Osteoblast (primary cell): ENCODE measurements around the gene AGPS. TPM values are rescaled to one million over a fixed set of nuclear protein-coding genes. Genes with fewer than 3 reads are reported as not detected.

Source experiments
- DNase-seq: peaks from one replicate; pipeline ENCODE4 v3.0.0; 2011; ENCODE audit warnings: low spot score, mixed read lengths; ENCODE audit not compliant: insufficient read length; ENCODE audit errors: missing footprints
- H2AFZ ChIP-seq: 2 replicates; pipeline ENCODE4 v1.6.0; 2011; ENCODE audit warnings: mild to moderate bottlenecking, low read length
- H3K27ac ChIP-seq: 2 replicates; pipeline ENCODE4 v1.5.1; 2011; ENCODE audit warnings: mild to moderate bottlenecking, low read depth, low read length, moderate library complexity
- H3K27me3 ChIP-seq: 2 replicates; pipeline ENCODE4 v1.6.0; 2012; ENCODE audit warnings: mild to moderate bottlenecking, control low read depth, inconsistent platforms, low read length, moderate library complexity; ENCODE audit not compliant: insufficient read depth
- H3K36me3 ChIP-seq: 2 replicates; pipeline ENCODE4 v1.5.1; 2011; ENCODE audit warnings: mild to moderate bottlenecking, low read length, control low read depth, moderate library complexity; ENCODE audit not compliant: insufficient read depth
- H3K4me1 ChIP-seq: 2 replicates; pipeline ENCODE4 v1.5.1; 2011; ENCODE audit warnings: mild to moderate bottlenecking, low read length, control low read depth, moderate library complexity; ENCODE audit not compliant: insufficient read depth
- H3K4me2 ChIP-seq: 2 replicates; pipeline ENCODE4 v1.6.0; 2011; ENCODE audit warnings: mild to moderate bottlenecking, low read length; ENCODE audit not compliant: insufficient read depth
- H3K4me3 ChIP-seq: fragments of 200-600 bp; sonication (generic); 3 replicates; pipeline ENCODE4 v1.5.1; 2012; ENCODE audit warnings: mild to moderate bottlenecking, low read length, inconsistent platforms; ENCODE audit not compliant: insufficient read depth
- H3K79me2 ChIP-seq: 2 replicates; pipeline ENCODE4 v1.6.0; 2012; ENCODE audit warnings: mild to moderate bottlenecking, low read length, control low read depth, inconsistent platforms; ENCODE audit not compliant: insufficient read depth
- H3K9me3 ChIP-seq: 2 replicates; pipeline ENCODE4 v1.5.1; 2011; ENCODE audit warnings: low read depth, low read length, control low read depth
- H4K20me1 ChIP-seq: 2 replicates; pipeline ENCODE4 v1.6.0; 2012; ENCODE audit warnings: mild to moderate bottlenecking, low read length, control low read depth; ENCODE audit not compliant: insufficient read depth
- total RNA-seq: library from RNA; depleted of rRNA; stranded (reverse); fragments of >200 nt; gene quantifications from 2 replicates; pipeline ENCODE4 v1.2.3, GENCODE V29; 2012
- TF ChIP-seq, protein P1 (sequence below): IDR thresholded peaks from 2 replicates; pipeline ENCODE4 v1.5.1; 2011; ENCODE audit warnings: mild to moderate bottlenecking, low read depth, low read length, moderate library complexity; ENCODE audit errors: extremely low read depth

The AGPS gene
- total RNA-seq, 1 donor = 34.0 TPM

DNA sequence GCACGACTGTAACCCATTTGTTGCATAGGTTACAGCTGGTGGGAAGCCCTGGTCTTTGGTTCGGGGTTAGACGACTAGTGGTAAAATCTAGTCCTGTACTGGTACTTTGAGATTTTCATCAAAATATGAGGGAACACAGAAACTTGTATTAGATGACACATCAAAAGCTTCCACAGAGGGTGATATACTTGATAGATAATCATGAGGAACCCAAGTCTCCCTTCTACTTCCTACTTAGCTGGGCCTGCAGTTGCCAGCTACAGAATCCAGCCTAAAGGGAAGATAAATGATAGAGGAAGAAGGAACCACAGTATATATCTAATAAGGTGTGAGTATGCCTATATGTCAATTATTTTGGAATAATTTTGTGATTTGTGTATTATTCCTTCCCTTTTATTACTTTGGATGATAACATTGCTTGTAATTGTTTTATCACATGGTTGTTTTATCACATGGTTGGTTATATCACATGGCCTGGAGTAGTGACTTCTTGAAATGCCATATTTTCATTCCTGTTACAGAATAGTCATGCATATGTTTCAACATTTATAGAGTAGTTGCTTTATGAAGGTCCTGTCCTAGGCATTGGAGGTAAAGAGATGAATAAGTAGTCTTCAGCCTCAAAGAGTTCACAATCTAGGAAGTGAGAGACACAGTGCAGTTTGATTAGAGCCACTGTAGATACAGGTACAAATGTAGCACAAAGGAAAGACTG lies 2.9 kb downstream of the AGPS start:
- Histone ChIP-seq H3K27me3 (no peaks in the 10 kb centered on the region), H3K27ac (no peak overlapping the region), H3K4me1 (peaks cover 36% of the 10 kb centered on the region), H2AFZ (no peak overlapping the region), H3K4me3 (no peak overlapping the region), H4K20me1 (peaks cover 16% of the 10 kb centered on the region), H3K79me2 (peaks cover 71% of the 10 kb centered on the region), H3K9me3 (no peaks in the 10 kb centered on the region), H3K4me2 (no peak overlapping the region), H3K36me3 (no peaks in the 10 kb centered on the region)
- TF ChIP-seq, protein P1, sequence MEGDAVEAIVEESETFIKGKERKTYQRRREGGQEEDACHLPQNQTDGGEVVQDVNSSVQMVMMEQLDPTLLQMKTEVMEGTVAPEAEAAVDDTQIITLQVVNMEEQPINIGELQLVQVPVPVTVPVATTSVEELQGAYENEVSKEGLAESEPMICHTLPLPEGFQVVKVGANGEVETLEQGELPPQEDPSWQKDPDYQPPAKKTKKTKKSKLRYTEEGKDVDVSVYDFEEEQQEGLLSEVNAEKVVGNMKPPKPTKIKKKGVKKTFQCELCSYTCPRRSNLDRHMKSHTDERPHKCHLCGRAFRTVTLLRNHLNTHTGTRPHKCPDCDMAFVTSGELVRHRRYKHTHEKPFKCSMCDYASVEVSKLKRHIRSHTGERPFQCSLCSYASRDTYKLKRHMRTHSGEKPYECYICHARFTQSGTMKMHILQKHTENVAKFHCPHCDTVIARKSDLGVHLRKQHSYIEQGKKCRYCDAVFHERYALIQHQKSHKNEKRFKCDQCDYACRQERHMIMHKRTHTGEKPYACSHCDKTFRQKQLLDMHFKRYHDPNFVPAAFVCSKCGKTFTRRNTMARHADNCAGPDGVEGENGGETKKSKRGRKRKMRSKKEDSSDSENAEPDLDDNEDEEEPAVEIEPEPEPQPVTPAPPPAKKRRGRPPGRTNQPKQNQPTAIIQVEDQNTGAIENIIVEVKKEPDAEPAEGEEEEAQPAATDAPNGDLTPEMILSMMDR = no peak
- no peak for DNase-seq

GRCh38 chr2:177396703-177397460 lies 4.3 kb downstream of the AGPS start:
- Histone ChIP-seq H3K9me3 (no peaks in the 10 kb centered on the region), H3K36me3 (no peaks in the 10 kb centered on the region), H3K4me1 (peaks cover 33% of the 10 kb centered on the region), H3K27me3 (no peaks in the 10 kb centered on the region), H4K20me1 (peaks cover 19% of the 10 kb centered on the region), H3K4me3 (peak overlapping the region; percentile 54), H2AFZ (no peak overlapping the region), H3K79me2 (peaks cover 83% of the 10 kb centered on the region), H3K27ac (peak overlapping the region; percentile 82), H3K4me2 (peak overlapping the region; percentile 81)
- peak; percentile 59 for DNase-seq
- TF ChIP-seq, protein P1 = no peak

DNA sequence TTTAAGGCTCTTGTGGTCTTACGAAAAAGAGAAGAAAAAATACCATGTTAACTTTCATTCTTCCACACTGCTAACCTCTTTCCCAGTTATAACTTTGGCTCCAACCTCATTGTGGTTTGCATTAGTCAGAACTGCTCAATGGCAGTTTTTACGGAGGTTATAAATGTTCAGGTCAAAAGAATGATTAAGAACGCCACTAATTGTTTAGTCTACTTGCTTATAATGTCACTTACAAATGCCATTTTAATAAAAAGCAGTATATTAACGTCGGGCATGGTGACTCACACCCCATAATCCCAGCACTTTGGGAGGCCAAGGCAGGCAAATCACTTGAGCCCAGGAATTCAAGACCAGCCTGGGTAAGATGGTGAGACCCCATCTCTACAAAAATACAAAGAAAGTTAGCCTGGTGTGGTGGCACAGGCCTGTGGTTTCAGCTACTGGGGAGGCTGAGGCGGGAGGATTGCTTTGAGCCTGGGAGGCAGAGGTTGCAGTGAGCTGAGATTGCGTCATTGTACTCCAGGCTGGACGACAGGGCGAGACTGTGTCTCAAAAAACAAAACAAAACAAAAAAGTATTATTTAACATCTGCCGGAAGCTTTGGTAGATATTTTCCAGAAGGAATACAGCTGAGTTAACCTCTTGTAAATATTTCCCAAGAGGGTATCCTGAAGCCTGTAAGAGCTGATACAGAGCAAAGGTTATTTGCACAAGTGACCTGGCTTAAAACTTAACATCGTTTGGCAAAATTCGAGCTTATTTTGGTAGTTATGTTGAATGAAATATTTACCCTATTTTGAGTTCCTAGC lies 5.1 kb downstream of the AGPS start:
- H3K36me3 ChIP-seq = no peaks in the 10 kb centered on the region
- peak overlapping the region; percentile 81 for H3K4me2 ChIP-seq
- peak overlapping the region; percentile 82 for H3K27ac ChIP-seq
- H4K20me1 ChIP-seq = peaks cover 25% of the 10 kb centered on the region
- TF ChIP-seq, protein P1 = no peak
- peaks cover 28% of the 10 kb centered on the region for H3K4me1 ChIP-seq
- DNase-seq = peak; percentile 63
- peaks cover 86% of the 10 kb centered on the region for H3K79me2 ChIP-seq
- H3K4me3 ChIP-seq = peak overlapping the region; percentile 18
- no peaks in the 10 kb centered on the region for H3K9me3 ChIP-seq
- no peak overlapping the region for H2AFZ ChIP-seq
- no peaks in the 10 kb centered on the region for H3K27me3 ChIP-seq

DNA sequence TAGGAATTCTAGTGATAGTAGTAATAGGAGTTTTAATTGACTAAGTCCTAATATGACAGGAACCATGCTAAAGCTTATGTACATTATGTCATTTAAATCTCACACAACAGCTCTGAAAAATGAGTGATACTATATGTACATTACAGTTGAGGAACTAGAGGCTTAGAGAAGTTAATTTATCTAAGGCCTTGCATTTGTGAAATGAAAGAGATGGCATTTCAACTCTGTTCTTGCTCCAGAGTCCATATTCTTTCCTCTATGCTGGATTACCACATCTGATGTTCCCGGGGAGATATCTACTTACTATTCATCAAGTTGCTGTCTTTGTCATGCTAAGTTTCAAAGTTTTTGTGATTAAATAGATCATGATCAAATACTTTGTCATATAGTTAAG lies 5.7 kb downstream of the AGPS start:
- peaks cover 86% of the 10 kb centered on the region for H3K79me2 ChIP-seq
- peak overlapping the region; percentile 82 for H3K27ac ChIP-seq
- no peaks in the 10 kb centered on the region for H3K9me3 ChIP-seq
- no peaks in the 10 kb centered on the region for H3K27me3 ChIP-seq
- TF ChIP-seq, protein P1 = no peak
- DNase-seq = no peak
- H4K20me1 ChIP-seq = peaks cover 26% of the 10 kb centered on the region
- H3K4me1 ChIP-seq = peaks cover 28% of the 10 kb centered on the region
- H3K36me3 ChIP-seq = no peaks in the 10 kb centered on the region
- no peak overlapping the region for H3K4me3 ChIP-seq
- H3K4me2 ChIP-seq = peak overlapping the region; percentile 81
- no peak overlapping the region for H2AFZ ChIP-seq
